Cortex of kidney (tissue), 1 donor: Measurements from ENCODE around the gene PAPSS2.

ENCODE experiments used
- DNase-seq: peaks from one replicate; lab custom pipeline; 2025; lab: John Stamatoyannopoulos, UW

Gene PAPSS2

DNA sequence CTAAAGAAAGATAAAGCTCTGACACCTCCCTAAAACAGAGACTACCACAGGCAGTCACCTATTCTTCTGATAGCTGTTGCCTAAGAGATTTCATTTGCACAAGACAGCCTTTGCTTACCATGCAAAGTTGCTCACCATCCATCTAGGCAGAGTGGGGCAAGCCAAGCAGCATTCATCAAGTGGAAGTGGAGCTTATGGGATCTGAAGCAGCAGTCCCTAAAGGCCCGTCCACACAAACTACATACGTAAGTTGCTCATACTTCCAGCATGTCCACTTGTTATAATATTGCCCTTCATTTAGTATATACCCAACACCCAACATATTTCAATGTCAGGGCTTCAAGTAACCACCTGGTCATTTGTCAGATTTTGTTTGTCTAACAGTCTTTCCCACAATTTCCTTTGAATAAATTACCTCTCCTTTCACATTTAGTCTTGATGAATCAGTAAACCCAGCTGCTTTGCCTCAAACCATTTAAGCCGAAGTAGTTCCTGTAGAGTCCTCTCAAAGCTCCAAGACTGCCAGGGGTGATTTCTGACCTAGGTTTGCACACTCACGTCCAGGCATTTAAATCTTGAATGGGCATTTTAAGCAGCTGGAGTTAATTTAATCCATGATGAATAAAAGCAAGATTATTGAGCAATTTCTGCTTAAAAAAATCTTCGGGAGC lies 90.5 kb downstream of the PAPSS2 start:
- DNase-seq: no peak

DNA sequence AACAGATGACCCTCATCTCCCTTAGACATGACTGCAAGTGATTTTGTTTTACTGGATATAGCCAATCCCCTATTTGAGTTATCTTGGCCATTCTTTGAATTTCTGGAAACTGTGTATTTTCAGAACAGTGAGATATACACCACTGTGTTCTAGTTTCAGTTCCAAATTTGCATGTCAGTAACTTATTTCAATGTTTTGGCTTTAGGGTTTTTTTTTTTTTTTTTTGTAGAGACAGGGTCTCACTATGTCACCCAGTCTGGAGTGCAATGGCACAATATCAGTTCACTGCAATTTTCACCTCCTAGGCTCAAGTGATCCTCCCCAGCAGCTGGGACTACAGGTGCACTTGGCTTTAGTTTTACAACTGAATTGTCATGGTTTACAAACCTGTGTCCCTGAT lies 91.1 kb downstream of the PAPSS2 start:
- no peak for DNase-seq

DNA sequence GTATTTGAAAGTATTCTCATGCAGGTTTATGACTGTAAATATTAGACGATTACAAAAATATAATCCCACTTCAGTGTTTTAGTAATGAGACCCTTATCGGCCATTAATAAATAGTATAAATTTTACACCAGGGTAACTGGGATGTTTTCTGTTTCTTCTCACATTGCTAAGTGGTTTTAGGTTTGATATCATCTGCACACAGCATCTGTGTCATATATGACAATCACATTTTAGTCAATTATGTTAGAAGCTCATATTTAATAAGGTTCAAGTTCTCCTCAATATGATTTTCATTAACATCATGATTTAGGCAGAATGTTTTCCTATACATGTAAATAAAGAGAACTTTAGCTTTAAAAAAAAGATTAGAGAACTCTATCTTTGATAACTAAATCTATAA lies 91.6 kb downstream of the PAPSS2 start:
- DNase-seq: no peak

DNA sequence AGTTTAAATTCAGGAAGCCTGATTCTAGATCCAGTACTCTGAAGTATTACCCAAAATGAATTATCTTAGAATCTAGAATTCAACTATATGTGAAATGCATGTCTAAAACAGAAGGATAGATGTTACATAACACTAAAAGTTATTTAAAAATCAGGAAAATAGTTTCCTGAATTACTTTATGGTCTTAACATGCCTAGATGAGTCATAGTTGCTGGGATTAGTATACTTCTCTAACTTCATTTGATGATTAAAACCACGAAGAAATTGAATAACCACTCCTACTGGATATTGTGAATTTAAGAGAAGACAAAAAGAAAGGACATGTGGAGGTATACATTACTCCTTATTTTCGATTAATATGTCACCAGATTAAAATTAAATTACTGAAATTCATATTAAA lies 92.9 kb downstream of the PAPSS2 start:
- DNase-seq: no peak

DNA sequence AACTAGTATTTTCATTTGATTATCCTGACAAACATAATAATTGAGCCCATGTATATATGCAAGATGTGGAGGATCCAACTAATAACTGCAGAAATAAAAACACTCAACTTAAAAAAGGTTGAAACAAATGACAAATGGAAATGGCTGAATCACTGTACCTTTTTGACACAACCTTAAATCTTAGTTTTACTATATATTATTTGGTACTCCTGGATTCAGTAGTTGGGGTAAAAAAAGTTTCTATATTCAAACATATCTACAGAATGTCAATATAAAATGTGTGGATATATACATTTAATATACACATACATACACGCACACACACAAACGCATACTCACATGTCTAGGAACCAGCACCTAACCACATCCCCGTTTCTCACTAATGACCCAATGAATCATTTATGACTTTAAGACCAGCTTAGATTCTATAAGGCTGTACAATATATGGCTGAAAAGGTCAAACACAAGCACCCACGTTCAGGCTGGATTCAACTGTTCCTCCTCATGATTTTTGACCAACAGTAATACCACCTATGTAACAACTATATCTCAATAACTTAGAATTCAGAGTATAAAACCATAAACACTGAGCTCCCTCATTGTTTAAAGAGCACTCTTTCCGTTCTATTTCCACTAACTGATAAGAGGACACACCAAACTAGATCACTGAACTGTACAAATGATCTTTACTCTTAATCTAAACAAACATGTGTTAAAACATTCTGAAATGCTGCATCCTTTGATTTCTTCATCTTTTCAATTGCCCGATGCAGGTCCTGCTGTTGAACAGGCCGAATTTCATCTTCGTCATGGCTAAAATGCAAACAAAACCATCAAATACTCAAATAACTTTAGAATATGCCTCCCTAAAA lies 94.6 kb downstream of the PAPSS2 start:
- no peak for DNase-seq

DNA sequence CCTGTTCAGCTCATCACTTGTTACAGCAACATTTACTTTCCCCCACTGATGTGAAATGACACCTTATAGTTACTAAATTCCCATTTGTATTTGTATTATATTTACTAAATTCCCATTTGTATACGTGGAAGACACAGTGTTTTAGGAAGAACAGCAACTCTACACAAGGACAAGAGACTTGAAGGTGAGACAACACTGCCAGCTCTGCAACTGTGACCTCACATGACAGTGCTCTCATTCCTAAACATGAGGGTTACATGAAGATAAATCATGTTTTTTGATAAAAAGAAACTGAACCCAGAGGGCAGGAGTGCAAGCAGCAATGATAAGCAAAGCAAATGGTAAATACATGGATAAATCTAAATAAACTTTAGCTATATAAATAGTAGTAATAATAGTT lies 98.0 kb downstream of the PAPSS2 start:
- no peak for DNase-seq

DNA sequence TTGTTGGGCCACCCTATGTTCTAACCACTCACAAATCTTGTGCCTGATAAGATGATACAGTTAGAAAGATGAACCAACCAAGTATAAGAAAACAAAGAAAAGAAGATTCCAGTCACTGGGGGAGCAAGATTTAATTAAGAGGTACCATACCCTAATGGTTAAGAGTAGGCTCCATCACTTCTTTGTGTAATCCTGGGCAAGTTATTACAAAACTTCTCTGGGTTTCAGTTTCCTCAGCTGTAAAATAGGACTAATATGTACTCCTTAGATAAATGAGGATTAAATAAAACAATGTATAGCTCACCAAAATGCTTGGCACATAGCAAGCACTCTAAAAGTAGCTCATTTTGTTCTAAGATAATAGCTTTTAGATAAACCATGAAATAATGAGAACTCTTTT lies 99.9 kb downstream of the PAPSS2 start:
- no peak for DNase-seq

DNA sequence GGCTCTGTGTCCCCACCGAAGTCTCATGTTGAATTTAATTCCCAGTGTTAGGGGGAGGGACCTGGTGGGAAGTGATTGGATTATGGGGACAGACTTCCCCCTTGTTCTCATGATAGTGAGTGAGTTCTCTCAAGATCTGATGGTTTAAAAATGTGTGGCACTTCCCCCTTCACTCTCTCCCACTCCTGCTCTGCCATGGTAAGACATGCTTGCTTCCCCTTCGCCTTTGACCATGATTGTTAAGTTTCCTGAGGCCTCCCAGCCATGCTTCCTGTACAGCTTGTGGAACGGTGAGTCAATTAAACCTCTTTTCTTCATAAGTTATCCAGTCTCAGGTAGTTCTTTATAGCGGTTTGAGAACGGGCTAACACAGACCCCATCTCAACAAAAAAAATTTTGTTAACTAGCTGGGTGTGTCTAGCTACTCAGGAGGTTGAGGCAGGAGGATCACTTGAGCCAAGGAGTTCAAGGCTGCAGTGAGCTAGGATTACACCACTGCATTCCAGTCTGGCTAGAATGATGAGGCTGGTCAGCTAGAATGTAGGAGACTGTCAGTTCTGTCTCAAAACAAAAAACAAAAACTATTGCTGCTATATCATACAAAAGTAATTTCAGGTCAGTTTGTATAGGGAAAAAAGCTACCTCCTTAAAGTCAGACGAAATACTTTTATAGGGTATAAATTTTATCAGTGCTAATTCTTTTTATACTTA lies 100.7 kb downstream of the PAPSS2 start:
- no peak for DNase-seq

DNA sequence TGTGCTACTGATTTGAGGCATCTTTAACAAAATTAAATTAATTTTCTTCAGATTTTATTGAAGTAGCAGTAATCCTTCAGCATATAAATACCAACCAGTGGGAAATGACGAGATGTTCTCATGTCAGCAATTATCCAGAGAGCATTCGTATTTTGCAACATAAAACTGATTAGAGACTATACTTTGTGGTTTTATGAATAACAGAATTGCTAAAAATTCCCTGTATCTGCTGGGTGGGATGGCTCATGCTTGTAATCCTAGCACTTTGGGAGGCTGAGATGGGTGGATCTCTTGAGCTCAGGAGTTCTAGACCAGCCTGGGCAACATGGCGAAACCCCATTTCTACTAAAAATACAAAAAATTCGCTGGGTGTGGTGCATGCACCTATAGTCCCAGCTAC lies 101.5 kb downstream of the PAPSS2 start:
- no peak for DNase-seq

DNA sequence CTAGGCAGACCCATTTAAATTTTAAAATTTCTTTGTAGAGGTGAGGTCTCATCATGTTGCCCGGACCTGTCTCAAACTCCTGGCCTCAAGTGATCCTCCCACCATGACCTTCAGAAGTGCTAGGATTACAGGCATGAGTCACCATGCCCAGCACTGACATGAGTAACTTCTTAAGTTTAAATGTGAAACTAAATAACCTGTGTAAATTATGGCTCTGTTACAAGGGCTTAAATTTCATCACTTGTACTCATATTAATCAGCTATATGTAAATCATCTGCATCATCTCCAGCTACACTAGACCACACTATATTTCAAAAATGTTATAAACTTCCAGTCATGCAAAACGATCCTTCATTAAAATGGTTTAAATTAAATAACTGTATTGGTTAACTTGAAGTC lies 102.2 kb downstream of the PAPSS2 start:
- no peak for DNase-seq

DNA sequence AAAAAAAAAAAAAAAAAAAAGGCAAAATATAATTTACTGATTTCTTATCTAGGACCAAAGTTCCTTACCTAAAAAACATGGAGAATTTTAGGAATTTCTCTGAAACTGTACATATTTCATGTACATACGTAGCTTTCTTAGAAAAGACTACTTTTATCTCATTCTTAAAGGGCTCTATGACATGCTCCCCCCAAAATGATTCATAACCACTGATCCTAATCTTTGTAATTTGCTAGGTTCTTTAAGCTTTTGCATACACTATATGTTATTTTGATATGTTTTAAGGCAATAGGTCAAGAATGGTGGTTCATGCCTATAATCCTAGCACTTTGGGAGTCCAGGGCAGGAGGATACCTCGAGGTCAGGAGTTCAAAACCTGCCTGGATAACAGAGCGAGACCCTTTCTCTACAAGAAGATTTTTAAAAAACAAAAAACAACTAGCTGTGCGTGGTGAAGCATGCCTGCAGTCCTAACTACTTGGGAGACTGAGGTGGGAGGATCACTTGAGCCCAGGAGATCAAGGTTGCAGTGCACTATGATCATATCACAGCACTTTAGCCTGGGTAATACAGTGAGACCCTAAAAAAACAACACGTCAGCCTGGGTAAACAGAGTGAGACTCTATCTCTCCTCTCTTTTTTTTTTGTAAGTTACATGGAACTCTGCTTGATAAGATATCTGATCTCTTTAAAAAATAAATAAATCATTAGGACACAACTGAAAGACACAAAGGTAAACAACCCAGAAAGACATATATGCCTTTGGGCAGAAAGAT lies 103.6 kb downstream of the PAPSS2 start:
- no peak for DNase-seq

DNA sequence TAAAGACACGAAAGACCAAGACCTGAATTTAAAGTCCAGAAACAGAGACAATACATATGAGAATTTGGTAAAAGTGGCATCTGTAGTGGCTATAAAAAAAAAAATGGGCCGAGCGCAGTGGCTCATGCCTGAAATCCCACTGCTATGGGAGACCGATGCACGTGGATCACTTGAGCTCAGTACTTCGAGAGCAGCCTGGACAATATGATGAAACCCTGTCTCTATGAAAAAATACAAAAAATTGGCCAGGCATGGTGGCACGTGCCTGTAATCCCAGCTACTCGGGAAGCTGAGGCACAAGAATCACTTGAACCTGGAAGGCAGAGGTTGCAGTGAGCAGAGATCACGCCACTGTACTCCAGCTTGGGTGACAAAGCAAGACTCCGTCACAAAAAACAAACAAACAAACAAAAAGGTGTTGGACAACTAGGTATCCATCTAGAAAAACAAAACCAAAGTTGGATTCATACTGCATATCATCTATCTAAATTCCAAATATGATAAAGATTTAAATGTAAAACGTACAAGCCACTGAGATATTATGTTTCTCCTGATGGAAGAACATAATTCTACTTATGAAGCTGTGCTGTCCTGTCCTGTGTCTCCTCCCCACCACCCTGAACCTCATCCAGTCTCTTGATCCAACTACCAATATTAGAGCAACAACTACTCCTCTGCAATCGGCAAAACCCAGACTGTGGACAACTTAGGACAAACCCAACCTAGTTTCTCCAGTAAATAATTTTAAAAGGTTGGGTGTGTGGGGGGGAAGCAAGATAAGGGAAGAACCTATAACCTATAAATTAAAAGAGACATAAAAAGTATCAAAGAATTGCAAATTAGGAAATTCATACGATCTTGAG lies 104.6 kb downstream of the PAPSS2 start:
- no peak for DNase-seq

DNA sequence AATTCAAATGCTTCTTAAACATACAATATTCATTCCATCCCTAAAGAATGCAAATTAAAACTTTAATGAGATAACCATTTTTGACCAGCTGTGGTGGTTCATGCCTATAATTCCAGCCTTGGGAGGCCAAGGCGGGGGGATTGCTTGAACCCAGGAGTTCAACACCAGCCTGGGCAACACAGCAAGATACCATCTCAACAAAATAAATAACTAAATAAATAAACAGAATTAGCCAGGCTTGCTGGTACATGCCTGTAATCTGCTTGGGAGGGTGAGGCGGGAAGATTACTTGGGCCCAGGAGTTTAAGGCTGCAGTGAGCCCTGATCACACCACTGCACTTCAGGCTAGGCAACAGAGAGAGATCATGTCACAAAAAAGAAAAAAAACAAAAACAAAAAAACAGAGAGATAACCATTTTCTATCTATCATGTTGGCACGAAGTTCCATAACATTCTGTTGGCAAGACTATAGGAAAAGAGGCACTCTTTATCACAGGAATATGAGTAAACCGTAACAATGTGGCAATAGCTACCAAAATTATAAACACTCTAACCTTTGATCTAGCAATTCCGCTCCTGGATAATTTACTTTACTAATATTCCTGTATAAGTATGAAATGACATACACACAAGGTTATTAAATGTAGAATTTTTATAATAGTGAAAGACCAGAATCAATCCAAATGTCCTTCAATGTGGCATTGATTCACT lies 106.1 kb downstream of the PAPSS2 start:
- DNase-seq: no peak

DNA sequence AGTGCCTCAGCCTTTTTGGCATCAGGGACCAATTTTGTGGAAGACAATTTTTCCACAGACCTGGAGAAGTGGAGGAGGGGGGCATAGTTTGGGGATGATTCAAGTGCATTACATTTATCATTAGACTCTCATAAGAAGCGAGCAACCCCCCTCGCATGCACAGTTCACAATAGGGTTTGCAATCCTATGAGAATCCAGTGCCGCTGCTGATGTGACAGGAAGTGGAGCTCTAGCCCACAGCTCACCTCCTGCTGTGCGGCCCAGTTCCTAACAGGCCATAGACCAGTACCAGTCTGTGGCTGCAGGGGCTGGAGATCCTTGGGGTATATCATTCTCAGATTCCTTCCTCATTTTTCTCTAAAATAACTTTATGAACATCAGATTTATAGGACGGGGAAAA lies 107.6 kb downstream of the PAPSS2 start:
- DNase-seq: no peak

DNA sequence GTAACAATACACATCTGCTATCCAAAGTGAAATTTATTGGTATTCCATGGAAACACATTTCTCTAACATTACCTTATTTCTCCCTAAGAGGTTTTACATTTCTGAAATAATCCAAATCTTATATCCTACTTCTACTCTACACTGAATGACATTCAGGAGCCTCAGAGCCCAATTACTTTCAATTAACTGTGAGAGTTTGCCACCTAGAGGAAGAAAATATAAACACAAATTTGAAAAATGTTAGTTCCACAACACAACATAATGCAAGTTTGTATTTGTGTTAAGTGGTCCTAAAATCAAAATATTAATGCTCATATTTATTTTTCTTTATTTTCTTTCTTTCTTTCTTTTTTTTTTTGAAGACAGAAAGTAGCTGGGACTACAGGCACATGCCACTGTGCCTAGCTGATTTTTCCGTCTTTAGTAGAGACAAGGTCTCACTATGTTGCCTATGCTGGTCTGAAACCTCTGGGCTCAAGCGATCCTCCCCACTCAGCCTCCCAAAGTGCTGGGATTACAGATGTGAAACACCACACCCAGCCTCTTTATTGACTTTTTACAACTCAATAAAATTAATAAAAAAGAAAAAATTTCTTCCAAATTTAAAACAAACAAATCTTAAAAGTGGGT lies 112.3 kb downstream of the PAPSS2 start:
- DNase-seq: no peak

DNA sequence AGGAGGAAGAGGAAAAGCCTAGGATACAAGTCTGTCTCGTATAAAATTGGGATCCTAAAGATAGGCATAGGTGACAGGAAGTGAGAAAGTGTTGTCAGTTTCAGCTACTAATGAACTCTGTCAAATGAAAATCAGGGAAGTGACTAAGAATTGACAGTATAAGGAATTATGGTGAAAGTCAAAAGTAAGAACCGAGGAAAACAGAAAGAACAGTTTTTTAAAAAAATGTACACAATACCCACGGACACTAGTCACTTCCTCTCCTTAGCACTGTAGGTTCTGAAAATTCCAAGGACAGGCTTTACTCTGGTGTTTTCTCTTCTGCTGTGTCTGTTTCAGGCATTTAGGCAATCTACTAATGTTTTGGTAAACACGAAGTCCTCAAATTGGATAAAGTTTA lies 116.1 kb downstream of the PAPSS2 start:
- DNase-seq: no peak

DNA sequence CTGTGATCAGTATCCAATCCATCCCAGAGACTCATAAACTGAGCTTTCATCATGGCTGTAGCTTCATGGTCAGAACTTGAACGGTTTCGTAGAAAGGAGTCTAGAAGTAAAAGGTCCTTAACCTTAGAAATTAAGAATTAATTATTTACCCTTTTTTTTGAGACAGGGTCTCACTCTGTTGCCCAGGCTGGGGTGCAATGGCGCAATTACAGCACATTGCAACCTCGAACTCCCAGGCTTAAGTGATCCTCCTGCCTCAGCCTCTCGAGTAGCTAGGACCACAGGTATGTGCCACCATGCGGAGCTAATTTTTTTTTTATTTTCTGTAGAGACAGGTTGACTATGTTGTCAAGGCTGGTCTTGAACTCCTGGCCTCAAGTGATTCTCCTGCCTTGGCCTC lies 116.7 kb downstream of the PAPSS2 start:
- DNase-seq: no peak

DNA sequence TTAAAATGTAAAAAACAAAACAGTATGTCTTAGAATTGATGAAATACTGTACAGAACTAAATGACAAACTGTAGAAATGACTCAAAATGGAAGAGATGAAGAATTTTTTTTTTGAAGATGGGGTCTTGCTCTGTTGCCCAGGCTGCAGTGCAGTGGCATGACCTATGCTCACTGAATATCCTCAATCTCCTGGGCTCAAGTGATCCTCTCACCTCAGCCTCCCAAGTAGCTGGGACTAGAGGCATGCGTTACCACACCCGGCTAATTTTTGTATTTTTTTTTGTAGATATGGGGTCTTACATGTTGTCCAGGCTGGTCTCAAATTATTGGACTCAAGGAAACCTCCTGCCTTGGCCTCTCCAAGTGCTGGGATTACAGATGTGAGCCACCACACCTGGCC lies 121.9 kb downstream of the PAPSS2 start:
- no peak for DNase-seq

DNA sequence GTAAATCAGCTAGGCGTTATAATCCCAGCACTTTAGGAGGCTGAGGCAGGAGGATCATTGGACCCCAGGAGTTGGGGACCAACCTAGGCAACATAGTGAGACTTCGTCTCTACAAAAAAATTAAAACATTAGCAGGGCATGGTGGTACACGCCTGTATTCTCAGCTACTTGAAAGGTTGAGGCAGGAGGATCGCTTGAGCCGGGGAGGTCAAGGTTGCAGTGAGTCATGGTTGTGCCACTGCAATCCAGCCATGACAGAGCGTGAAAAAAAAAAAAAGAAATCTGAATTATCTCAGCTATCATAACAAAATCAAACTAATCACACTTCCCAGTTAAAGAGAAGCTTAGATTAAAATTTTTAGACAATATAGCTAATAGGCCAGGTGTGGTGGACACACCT lies 123.0 kb downstream of the PAPSS2 start:
- no peak for DNase-seq

DNA sequence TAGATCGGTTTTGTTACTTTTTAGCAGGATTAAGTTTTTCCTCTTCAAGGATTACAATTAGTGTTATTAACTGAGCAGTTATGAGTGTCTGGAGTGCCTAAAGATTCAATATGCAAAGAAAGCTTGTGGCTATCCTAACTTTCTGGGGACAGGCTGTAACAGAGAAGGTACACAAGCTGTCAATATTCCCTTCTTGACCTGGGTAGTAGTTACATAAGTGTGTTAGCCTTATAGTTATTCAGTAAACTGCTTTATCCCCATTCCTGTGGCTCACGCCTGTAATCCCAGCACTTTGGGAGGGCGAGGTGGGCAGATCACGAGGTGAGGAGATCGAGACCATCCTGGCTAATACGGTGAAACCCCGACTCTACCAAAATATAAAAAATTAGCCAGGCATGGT lies 126.7 kb downstream of the PAPSS2 start:
- DNase-seq: no peak
